Endothelial cell of umbilical vein (primary cell): ENCODE measurements around the gene SUFU.

Source experiments
- CTCF ChIP-seq, 2 donors: IDR thresholded peaks; 1 replicate in 1 of 2; 2 replicates in 1 of 2; pipeline ENCODE4 v1.5.1; 2011; ENCODE audit warnings: low read length in 2 of 2, mild to moderate bottlenecking in 2 of 2, moderate library complexity in 2 of 2, control low read depth in 1 of 2, inconsistent platforms in 1 of 2, low read depth in 1 of 2; ENCODE audit not compliant: insufficient read depth in 1 of 2; ENCODE audit errors: extremely low read depth in 1 of 2
- POLR2A ChIP-seq: IDR thresholded peaks from 2 replicates; pipeline ENCODE4 v1.6.1; 2012; ENCODE audit warnings: low read depth, mild to moderate bottlenecking, control low read depth, low read length

GRCh38 chr10:102492344-102492939, 11.3 kb upstream of the SUFU start:
- TF ChIP-seq POLR2A (no peak), CTCF (IDR thresholded peaks at IDR 0.05; ENCODE audit: extremely low read depth in 1 of 2, insufficient read depth in 1 of 2, low read depth in 1 of 2, low read length in 2 of 2) (no peak)
